H1 (cell line): ENCODE results near the gene CDK5RAP2. TPM values are rescaled to one million over a fixed set of nuclear protein-coding genes. Genes with fewer than 3 reads are reported as not detected.

Source experiments
- CTCF ChIA-PET: fragments of 300-600 bp; sonication (Branson Sonifier 250); formaldehyde crosslinking; loops from one replicate; lab custom pipeline; 2021; ENCODE audit not compliant: partially characterized antibody; lab: Charles Lee
- POLR2A ChIA-PET: fragments of 300-600 bp; sonication (Branson Sonifier 250); formaldehyde crosslinking; loops from one replicate; lab custom pipeline; 2021; ENCODE audit warnings: inconsistent platforms; ENCODE audit not compliant: partially characterized antibody; lab: Charles Lee
- DNase-seq, 2 experiments: peaks; one replicate each; pipeline versions ENCODE4 v3.0.0 to v3.0.0-alpha.2; 2010 to 2022; ENCODE audit warnings: low spot score in 2 of 2, low read depth in 1 of 2, mixed read lengths in 1 of 2
- FAIRE-seq: peaks from 2 replicates; lab custom pipeline; 2011; peaks lifted over from hg19 to GRCh38; lab: Jason Lieb, UNC
- H2AFZ ChIP-seq: 2 replicates; pipeline ENCODE4 v1.8.1; 2012; ENCODE audit warnings: low read length, inconsistent platforms
- H2AK5ac ChIP-seq: 2 replicates; pipeline ENCODE4 v1.6.1; 2013; ENCODE audit warnings: low read depth, low read length
- H2BK120ac ChIP-seq: replicated peaks from 2 replicates; pipeline ENCODE3; 2013; ENCODE audit warnings: low read depth, low read length, inconsistent platforms
- H2BK12ac ChIP-seq: 2 replicates; pipeline ENCODE4 v1.6.1; 2013; ENCODE audit warnings: low read depth, low read length
- H2BK15ac ChIP-seq: 2 replicates; pipeline ENCODE4 v1.6.1; 2013; ENCODE audit warnings: low read length
- H2BK20ac ChIP-seq: 2 replicates; pipeline ENCODE4 v1.6.1; 2013; ENCODE audit warnings: low read length
- H2BK5ac ChIP-seq: 2 replicates; pipeline ENCODE4 v1.6.1; 2013; ENCODE audit warnings: low read depth, low read length
- H3K14ac ChIP-seq: 2 replicates; pipeline ENCODE4 v1.6.1; 2013; ENCODE audit warnings: inconsistent platforms; ENCODE audit not compliant: insufficient read length
- H3K18ac ChIP-seq: 2 replicates; pipeline ENCODE4 v1.6.1; 2013; ENCODE audit warnings: low read length; ENCODE audit errors: extremely low read depth
- H3K23ac ChIP-seq: 2 replicates; pipeline ENCODE4 v1.6.1; 2013; ENCODE audit warnings: inconsistent platforms; ENCODE audit not compliant: insufficient read length
- H3K23me2 ChIP-seq: 2 replicates; pipeline ENCODE4 v1.6.1; 2013; ENCODE audit warnings: low read depth, low read length
- H3K27ac ChIP-seq: 2 replicates; pipeline ENCODE4 v1.6.1; 2011; ENCODE audit warnings: low read depth, low read length, inconsistent platforms
- H3K27me3 ChIP-seq, 4 experiments: replicated peaks in 1 of 4; 1 replicate in 1 of 4; 2 replicates in 3 of 4; pipeline versions ENCODE4 v1.6.1 to v1.8.1; 2011 to 2013; ENCODE audit warnings: low read length in 3 of 4, mild to moderate bottlenecking in 3 of 4, inconsistent platforms in 2 of 4, mixed read lengths in 2 of 4, moderate library complexity in 1 of 4; ENCODE audit not compliant: control insufficient read depth in 3 of 4, insufficient read depth in 3 of 4; ENCODE audit errors: extremely low read depth in 1 of 4
- H3K36me3 ChIP-seq, 4 experiments: 2 replicates each; pipeline versions ENCODE4 v1.6.1 to v1.8.1; 2011 to 2013; ENCODE audit warnings: mild to moderate bottlenecking in 4 of 4, low read length in 3 of 4, moderate library complexity in 2 of 4, control low read depth in 1 of 4, inconsistent platforms in 1 of 4; ENCODE audit not compliant: insufficient read depth in 4 of 4, control insufficient read depth in 2 of 4
- H3K4ac ChIP-seq: replicated peaks from 2 replicates; pipeline ENCODE3; 2013; ENCODE audit warnings: low read length, low read depth, mixed read lengths, inconsistent platforms; ENCODE audit not compliant: insufficient read length
- H3K4me1 ChIP-seq, 4 experiments: replicated peaks in 1 of 4; 1 replicate in 1 of 4; 2 replicates in 3 of 4; pipeline versions ENCODE4 v1.6.1 to v1.8.1; 2011 to 2013; ENCODE audit warnings: low read length in 3 of 4, inconsistent platforms in 2 of 4, mixed read lengths in 1 of 4; ENCODE audit not compliant: insufficient read depth in 4 of 4, control insufficient read depth in 3 of 4
- H3K4me2 ChIP-seq, 2 experiments: 2 replicates each; pipeline versions ENCODE4 v1.6.1 to v1.8.1; 2011 to 2013; ENCODE audit warnings: low read depth in 2 of 2, low read length in 2 of 2, control low read depth in 1 of 2, inconsistent platforms in 1 of 2, mild to moderate bottlenecking in 1 of 2; ENCODE audit not compliant: insufficient read depth in 1 of 2
- H3K4me3 ChIP-seq, 4 experiments: fragments of 200-600, 300-600 bp in 1 of 4; sonication (generic), shearing (Covaris generic), sonication (Bioruptor Twin) in 1 of 4; 2 replicates each; pipeline versions ENCODE4 v1.5.1 to v1.8.1; 2011 to 2016; ENCODE audit warnings: low read length in 4 of 4, low read depth in 3 of 4, control low read depth in 2 of 4, inconsistent platforms in 2 of 4, mild to moderate bottlenecking in 2 of 4, mixed read lengths in 1 of 4, moderate library complexity in 1 of 4; ENCODE audit not compliant: insufficient read depth in 2 of 4; ENCODE audit errors: extremely low read depth in 1 of 4
- H3K56ac ChIP-seq: replicated peaks from 2 replicates; pipeline ENCODE3; 2013; ENCODE audit warnings: low read depth, mild to moderate bottlenecking, mixed read lengths, low read length, inconsistent platforms; ENCODE audit not compliant: insufficient read length
- H3K79me1 ChIP-seq: 2 replicates; pipeline ENCODE4 v1.6.1; 2013; ENCODE audit warnings: low read depth, low read length, control low read depth
- H3K79me2 ChIP-seq, 2 experiments: 2 replicates each; pipeline versions ENCODE4 v1.6.1 to v1.8.1; 2012 to 2013; ENCODE audit warnings: low read length in 2 of 2, mild to moderate bottlenecking in 2 of 2, inconsistent platforms in 1 of 2; ENCODE audit not compliant: insufficient read depth in 2 of 2, control insufficient read depth in 1 of 2
- H3K9ac ChIP-seq, 4 experiments: replicated peaks in 1 of 4; 1 replicate in 1 of 4; 2 replicates in 3 of 4; pipeline versions ENCODE4 v1.6.1 to v1.8.1; 2011 to 2013; ENCODE audit warnings: low read depth in 3 of 4, low read length in 3 of 4, control low read depth in 2 of 4, mild to moderate bottlenecking in 2 of 4, moderate library complexity in 2 of 4, inconsistent platforms in 1 of 4; ENCODE audit errors: extremely low read depth in 1 of 4
- H3K9me3 ChIP-seq, 2 experiments: 2 replicates each; pipeline versions ENCODE4 v1.6.1 to v1.8.1; 2012 to 2013; ENCODE audit warnings: mild to moderate bottlenecking in 2 of 2, moderate library complexity in 2 of 2, control low read depth in 1 of 2, inconsistent platforms in 1 of 2, low read depth in 1 of 2, low read length in 1 of 2, mixed read lengths in 1 of 2; ENCODE audit not compliant: insufficient read depth in 2 of 2
- H4K20me1 ChIP-seq, 2 experiments: replicated peaks in 1 of 2; 2 replicates each; pipeline versions ENCODE3 to v1.8.1; 2011 to 2013; ENCODE audit warnings: inconsistent platforms in 2 of 2, low read length in 2 of 2, mild to moderate bottlenecking in 1 of 2; ENCODE audit not compliant: insufficient read depth in 2 of 2, control insufficient read depth in 1 of 2
- H4K5ac ChIP-seq: 2 replicates; pipeline ENCODE4 v1.6.1; 2013; ENCODE audit warnings: low read length, low read depth, mixed read lengths, inconsistent platforms; ENCODE audit not compliant: insufficient read length
- H4K8ac ChIP-seq: 2 replicates; pipeline ENCODE4 v1.8.0; 2013; ENCODE audit warnings: mild to moderate bottlenecking, moderate library complexity, low read length, inconsistent platforms; ENCODE audit not compliant: insufficient read depth; ENCODE audit errors: extremely low read depth
- H4K91ac ChIP-seq: replicated peaks from 2 replicates; pipeline ENCODE3; 2013; ENCODE audit warnings: low read length, mixed read lengths, inconsistent platforms; ENCODE audit not compliant: insufficient read length
- EGR1 ChIP-seq: IDR thresholded peaks from 2 replicates; pipeline ENCODE4 v1.6.1; 2011; ENCODE audit warnings: low read depth, low read length, borderline replicate concordance
- FOSL1 ChIP-seq: IDR thresholded peaks from 2 replicates; pipeline ENCODE4 v1.6.1; 2011; ENCODE audit warnings: mild to moderate bottlenecking, low read depth, low read length, moderate library complexity; ENCODE audit not compliant: insufficient read depth
- HDAC6 ChIP-seq: IDR thresholded peaks from one replicate; pipeline ENCODE4 v1.7.1; 2012; ENCODE audit warnings: low read depth, mild to moderate bottlenecking, inconsistent platforms, low read length, moderate library complexity
- JUND ChIP-seq: IDR thresholded peaks from 2 replicates; pipeline ENCODE4 v1.6.1; 2011; ENCODE audit warnings: mild to moderate bottlenecking, improper control_type of control experiment, low read length
- MAX ChIP-seq: IDR thresholded peaks from 2 replicates; pipeline ENCODE4 v1.6.1; 2012; ENCODE audit warnings: inconsistent platforms
- POLR2AphosphoS5 ChIP-seq: IDR thresholded peaks from 2 replicates; pipeline ENCODE4 v1.6.1; 2011; ENCODE audit warnings: low read depth, low read length
- SAP30 ChIP-seq: fragments of 300-600 bp; sonication (generic); IDR thresholded peaks from 2 replicates; pipeline ENCODE4 v1.7.1; 2012; ENCODE audit warnings: low read length, moderate library complexity, mild to moderate bottlenecking, inconsistent platforms; ENCODE audit not compliant: insufficient read depth, insufficient replicate concordance
- SIX5 ChIP-seq: IDR thresholded peaks from 2 replicates; pipeline ENCODE4 v1.6.1; 2011; ENCODE audit warnings: mild to moderate bottlenecking, low read depth, low read length
- USF2 ChIP-seq: IDR thresholded peaks from 2 replicates; pipeline ENCODE4 v1.6.1; 2011; ENCODE audit warnings: low read length, improper control_type of control experiment
- WGBS, 2 experiments: shearing (Covaris generic) in 1 of 2; methylation state at CpG; one replicate each; pipeline versions ENCODE4 v1.1.6 to v1.1.7; 2013 to 2015; ENCODE audit warnings: low lambda C conversion rate in 2 of 2, mixed read lengths in 2 of 2, inconsistent platforms in 1 of 2, low coverage in 1 of 2, missing lambda C conversion rate in 1 of 2; ENCODE audit not compliant: insufficient replicate concordance in 2 of 2, insufficient coverage in 1 of 2, insufficient read length in 1 of 2; ENCODE audit errors: extremely low coverage in 1 of 2, missing lambda C conversion rate in 1 of 2; 5-methylcytosine and 5-hydroxymethylcytosine counted together
- polyA plus RNA-seq, 7 experiments: library from polyadenylated mRNA; depleted of rRNA in 3 of 7; stranded (reverse) in 5 of 7; unstranded in 2 of 7; fragments of >200 nt in 5 of 7; fragments of 200-250 nt in 2 of 7; gene quantifications; 1 replicate in 5 of 7; 2 replicates in 1 of 7; 4 replicates in 1 of 7; pipeline versions ENCODE4 v1.2.1 to v1.2.3, GENCODE V29; 2011 to 2013; ENCODE audit warnings: missing spikeins in 2 of 7, mixed read lengths in 2 of 7
- total RNA-seq: library from RNA; stranded (reverse); fragmentation: NEBNext Ultra II Directional; extraction: Animal tissue kit (Norgen Biotek cat#: 25700); gene quantifications from 2 replicates; pipeline ENCODE4 v1.2.1, GENCODE V29; 2021
- TF ChIP-seq, protein P1 (sequence below), 3 experiments: IDR thresholded peaks; 1 replicate in 2 of 3; 2 replicates in 1 of 3; pipeline versions ENCODE4 v1.5.1 to v1.6.1; 2011; ENCODE audit warnings: low read length in 3 of 3, mild to moderate bottlenecking in 3 of 3, inconsistent platforms in 2 of 3, low read depth in 1 of 3, moderate library complexity in 1 of 3; ENCODE audit not compliant: insufficient read depth in 1 of 3; ENCODE audit errors: control extremely low read depth in 1 of 3

Gene CDK5RAP2
- total and polyA plus RNA-seq, 2 of the 8 experiments (the other 6 are each of a cell fraction or from before 2014, with no cell fraction given): 19.8 to 49.4 TPM

GRCh38 chr9:120480707-120481106, 99.3 kb downstream of the CDK5RAP2 start:
- H4K5ac ChIP-seq: no peak overlapping the region
- H3K27me3 ChIP-seq: no peaks in the 10 kb centered on the region
- 68% methylated on average over 1 of the region's 1 CpG; no CpG with 5 or more reads in 1 of the 2 experiments for WGBS, 2 experiments
- DNase-seq (no peak), FAIRE-seq (no peak)
- peaks cover 2 to 20% (median 9%) of the 10 kb centered on the region in 4 experiments; a peak in 7 of 8 replicates for H3K36me3 ChIP-seq
- H3K4me2 ChIP-seq: no peak overlapping the region
- no peak overlapping the region for H3K56ac ChIP-seq
- no peak overlapping the region for H2AK5ac ChIP-seq
- no peaks in the 10 kb centered on the region for H3K9me3 ChIP-seq
- no peak overlapping the region for H4K91ac ChIP-seq
- ChIA-PET POLR2A (no interaction called here), CTCF (interaction anchor here (1.2 kb wide), 2 partner anchors 31 to 42 kb away, joined by 3 to 4 read pairs; no protein-coding TSS in a partner anchor)
- H4K20me1 ChIP-seq: peaks cover 0 to 5% of the 10 kb centered on the region in 2 experiments
- no peak overlapping the region for H3K14ac ChIP-seq
- H3K9ac ChIP-seq: no peak overlapping the region
- no peak overlapping the region for H3K4me3 ChIP-seq
- H3K79me2 ChIP-seq: no peaks in the 10 kb centered on the region
- H2AFZ ChIP-seq: no peak overlapping the region
- no peak overlapping the region for H2BK20ac ChIP-seq
- no peaks in the 10 kb centered on the region for H3K23me2 ChIP-seq
- H3K4me1 ChIP-seq: peaks cover 0 to 7% (median 4%) of the 10 kb centered on the region in 4 experiments; a peak in 3 of 7 replicates
- no peak overlapping the region for H3K4ac ChIP-seq
- H3K79me1 ChIP-seq: no peaks in the 10 kb centered on the region
- H4K8ac ChIP-seq: no peak overlapping the region
- no peak overlapping the region for H2BK15ac ChIP-seq
- no peak overlapping the region for H2BK120ac ChIP-seq
- no peak overlapping the region for H3K27ac ChIP-seq
- H2BK5ac ChIP-seq: no peak overlapping the region
- H3K23ac ChIP-seq: no peak overlapping the region
- H3K18ac ChIP-seq: no peak overlapping the region
- no peak overlapping the region; the same call in 1 of the 2 replicates for H2BK12ac ChIP-seq
- no peak for TF ChIP-seq SAP30
- TF ChIP-seq SIX5: no peak
- no peak for TF ChIP-seq POLR2AphosphoS5
- TF ChIP-seq MAX: no peak
- TF ChIP-seq, protein P1, sequence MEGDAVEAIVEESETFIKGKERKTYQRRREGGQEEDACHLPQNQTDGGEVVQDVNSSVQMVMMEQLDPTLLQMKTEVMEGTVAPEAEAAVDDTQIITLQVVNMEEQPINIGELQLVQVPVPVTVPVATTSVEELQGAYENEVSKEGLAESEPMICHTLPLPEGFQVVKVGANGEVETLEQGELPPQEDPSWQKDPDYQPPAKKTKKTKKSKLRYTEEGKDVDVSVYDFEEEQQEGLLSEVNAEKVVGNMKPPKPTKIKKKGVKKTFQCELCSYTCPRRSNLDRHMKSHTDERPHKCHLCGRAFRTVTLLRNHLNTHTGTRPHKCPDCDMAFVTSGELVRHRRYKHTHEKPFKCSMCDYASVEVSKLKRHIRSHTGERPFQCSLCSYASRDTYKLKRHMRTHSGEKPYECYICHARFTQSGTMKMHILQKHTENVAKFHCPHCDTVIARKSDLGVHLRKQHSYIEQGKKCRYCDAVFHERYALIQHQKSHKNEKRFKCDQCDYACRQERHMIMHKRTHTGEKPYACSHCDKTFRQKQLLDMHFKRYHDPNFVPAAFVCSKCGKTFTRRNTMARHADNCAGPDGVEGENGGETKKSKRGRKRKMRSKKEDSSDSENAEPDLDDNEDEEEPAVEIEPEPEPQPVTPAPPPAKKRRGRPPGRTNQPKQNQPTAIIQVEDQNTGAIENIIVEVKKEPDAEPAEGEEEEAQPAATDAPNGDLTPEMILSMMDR (IDR thresholded peaks at IDR 0.05; ENCODE audit: control extremely low read depth in 1 of 3, insufficient read depth in 1 of 3, low read depth in 1 of 3, low read length in 3 of 3): no peak
- no peak for TF ChIP-seq HDAC6
- no peak for TF ChIP-seq USF2
- TF ChIP-seq EGR1: no peak
- TF ChIP-seq FOSL1: no peak
- TF ChIP-seq JUND: no peak
